GM20431 (cell line): Measurements from ENCODE around the gene C1orf210.

Experiments
- in situ Hi-C: fragments of 300-500 bp; cut with MseI, MboI; formaldehyde crosslinking; loops from one replicate; pipeline ENCODE4 v1.15.0; 2020; ENCODE audit warnings: low sequenced_read_pairs; ENCODE audit not compliant: unreplicated experiment

Gene C1orf210

GRCh38 chr1:43275826-43276620 is 9.4 kb downstream of the C1orf210 start:
- in situ Hi-C loops, result no loop called here

GRCh38 chr1:43274804-43275180 is 10.6 kb downstream of the C1orf210 start:
- in situ Hi-C loops, result no loop called here

- in situ Hi-C loops, result no loop called here
Observed at GRCh38 chr1:43274125-43274803, 11.1 kb downstream of the C1orf210 start.

GRCh38 chr1:43273708-43274107 is 11.7 kb downstream of the C1orf210 start:
- in situ Hi-C loops, result no loop called here

GRCh38 chr1:43272576-43273571 is 12.5 kb downstream of the C1orf210 start:
- in situ Hi-C loops, result no loop called here

- in situ Hi-C loops, result no loop called here
Observed at GRCh38 chr1:43272161-43272560, 13.2 kb downstream of the C1orf210 start.

GRCh38 chr1:43271186-43272118 is 13.9 kb downstream of the C1orf210 start:
- in situ Hi-C loops, result no loop called here

GRCh38 chr1:43270421-43271095 is 14.8 kb downstream of the C1orf210 start:
- in situ Hi-C loops, result no loop called here

- in situ Hi-C loops, result no loop called here
Observed at GRCh38 chr1:43269627-43270375, 15.6 kb downstream of the C1orf210 start, which contains the start of gene TMEM125. TSS of gene TMEM125 (plus strand) at chr1:43269983. CDS start at chr1:43272723, 2,740 bp downstream.

- in situ Hi-C loops, result no loop called here
Observed at GRCh38 chr1:43267818-43268425, 17.5 kb downstream of the C1orf210 start.

GRCh38 chr1:43267291-43267805 is 18.0 kb downstream of the C1orf210 start:
- in situ Hi-C loops, result no loop called here

- in situ Hi-C loops, result no loop called here
Observed at GRCh38 chr1:43266881-43267280, 18.5 kb downstream of the C1orf210 start.

- in situ Hi-C loops, result no loop called here
Observed at GRCh38 chr1:43265431-43265830, 19.9 kb downstream of the C1orf210 start.

GRCh38 chr1:43258370-43258769 is 27.0 kb downstream of the C1orf210 start:
- in situ Hi-C loops, result no loop called here

- in situ Hi-C loops, result no loop called here
Observed at GRCh38 chr1:43256675-43257570, 28.5 kb downstream of the C1orf210 start.

GRCh38 chr1:43255438-43256210 is 29.8 kb downstream of the C1orf210 start:
- in situ Hi-C loops, result no loop called here
